ENCODE measurements around the gene RADX. TPM values are rescaled to one million over a fixed set of nuclear protein-coding genes. Genes with fewer than 3 reads are reported as not detected.
"Not testable (repeated sequence)": the region's sequence is repeated elsewhere in the genome, so short reads cannot be mapped to it uniquely, and the experiment has no call there.

The RADX gene
- total and polyA plus RNA-seq, 2 donors (not counting 3 experiments of a cell fraction or from before 2014, with no cell fraction given) = 0.12 TPM; not detected in 1

DNA sequence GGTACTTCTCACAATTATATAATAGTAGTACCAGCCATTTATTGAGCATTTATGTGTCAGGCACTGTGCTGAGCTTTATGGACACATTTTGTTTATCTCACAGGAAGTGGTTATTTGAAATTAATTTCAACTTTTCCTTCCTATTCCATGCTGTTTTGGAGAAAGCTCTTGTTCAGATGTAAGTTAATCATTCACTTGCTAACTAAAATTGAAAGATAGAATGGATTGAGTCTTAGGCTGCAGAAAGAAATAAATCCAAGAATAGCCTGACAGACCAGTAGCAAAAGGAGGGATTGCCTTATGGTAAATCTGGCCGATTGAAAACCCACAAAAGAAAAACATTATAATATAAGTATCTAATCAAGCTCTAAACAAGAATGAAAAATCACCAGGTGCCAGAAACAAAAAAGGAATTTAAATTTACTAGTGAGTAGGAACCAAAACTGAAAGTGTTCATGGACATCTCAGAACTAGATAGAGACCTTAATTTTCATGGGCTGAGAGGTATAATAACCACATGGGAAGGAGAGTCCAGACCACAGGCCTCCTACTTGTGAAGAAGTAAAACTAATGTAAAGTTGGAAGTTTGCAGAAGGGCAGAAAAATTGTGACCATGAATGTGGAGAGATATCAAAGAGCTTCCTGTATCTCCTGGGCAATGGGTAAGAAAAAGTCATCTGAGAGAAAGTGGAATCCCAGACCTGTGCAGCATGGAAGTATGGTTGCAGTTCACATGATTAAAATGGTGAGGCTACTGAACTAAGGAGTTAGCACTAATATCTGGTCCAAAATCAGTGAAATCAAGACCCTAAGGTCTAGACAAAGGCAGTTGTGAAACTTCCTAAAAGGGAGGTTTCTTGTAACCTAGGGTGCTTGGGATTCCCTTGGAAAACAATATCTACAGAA is 38.0 kb downstream of the RADX start:
- dilution Hi-C loops (cut with MboI; ENCODE audit: extremely low pct_ligation_motif_present, low sequenced_read_pairs) (no loop called here), intact Hi-C loops (cut with micrococcal nuclease) (no loop called here)
- CTCF ChIA-PET = interaction anchor here (0.9 kb wide), 1 partner anchor 61 kb away, joined by 3 read pairs; no protein-coding TSS in a partner anchor
- no peak for DNase-seq (ENCODE audit: low read depth, low spot score)
- Histone ChIP-seq H3K9ac (replicated peaks; ENCODE audit: extremely low read depth, insufficient read depth, low read length) (no peak overlapping the region), H3K27me3 (ENCODE audit: control insufficient read depth in 2 of 2, insufficient read depth in 2 of 2, low read length in 2 of 2) (no peaks in the 10 kb centered on the region), H3K36me3 (ENCODE audit: control insufficient read depth in 2 of 2, extremely low read depth in 1 of 2, insufficient read depth in 2 of 2, low read length in 2 of 2) (no peaks in the 10 kb centered on the region), H2AFZ (ENCODE audit: low read depth, low read length) (no peak overlapping the region), H3K4me1 (ENCODE audit: control insufficient read depth, extremely low read depth, insufficient read depth, low read length) (no peaks in the 10 kb centered on the region), H3K27ac (ENCODE audit: insufficient read depth, low read depth, low read length) (no peak overlapping the region), H3K9me3 (replicated peaks; ENCODE audit: control insufficient read depth, insufficient read depth, low read length) (no peaks in the 10 kb centered on the region), H3K79me2 (ENCODE audit: control insufficient read depth, insufficient read depth, low read length) (no peaks in the 10 kb centered on the region), H3K4me3 (replicated peaks in 1 of 3; ENCODE audit: insufficient read depth in 1 of 3, low read depth in 1 of 3, low read length in 3 of 3) (no peak overlapping the region), H3K9me1 (replicated peaks; ENCODE audit: control insufficient read depth, extremely low read depth, insufficient read depth, low read length) (no peaks in the 10 kb centered on the region), H3K4me2 (ENCODE audit: insufficient read depth, low read length) (no peak overlapping the region), H4K20me1 (replicated peaks; ENCODE audit: control insufficient read depth, extremely low read depth, insufficient read depth, low read length) (no peaks in the 10 kb centered on the region)
- TF ChIP-seq POLR2A (IDR thresholded peaks at IDR 0.05; ENCODE audit: low read depth, low read length) = no peak
- TF ChIP-seq GATA2 (IDR thresholded peaks at IDR 0.05; ENCODE audit: insufficient read depth, insufficient read length, low read depth, low read length) = no peak
- TF ChIP-seq FOS (IDR thresholded peaks at IDR 0.05; ENCODE audit: borderline replicate concordance, insufficient read depth, low read length) = no peak
- BruUV-seq (replicated peaks) = no TSS peak
- FAIRE-seq = no peak
- POLR2A ChIA-PET = no interaction called here

DNA sequence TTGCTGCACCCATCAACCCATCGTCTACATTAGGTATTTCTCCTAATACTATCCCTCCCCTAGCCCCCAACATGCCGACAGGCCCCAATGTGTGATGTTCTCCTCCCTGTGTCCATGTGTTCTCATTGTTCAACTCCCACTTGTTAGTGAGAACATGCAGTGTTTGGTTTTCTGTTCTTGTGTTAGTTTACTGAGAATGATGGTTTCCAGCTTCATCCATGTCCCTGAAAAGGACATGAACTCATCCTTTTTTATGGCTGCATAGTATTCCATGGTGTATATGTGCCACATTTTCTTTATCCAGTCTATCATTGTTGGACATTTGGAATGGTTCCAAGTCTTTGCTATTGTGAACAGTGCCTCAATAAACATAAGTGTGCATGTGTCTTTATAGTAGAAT is 41.8 kb downstream of the RADX start:
- dilution Hi-C loops (cut with MboI; ENCODE audit: extremely low pct_ligation_motif_present, low sequenced_read_pairs); H3K9me3 ChIP-seq (replicated peaks; ENCODE audit: control insufficient read depth, insufficient read depth, low read length); H3K9ac ChIP-seq (replicated peaks; ENCODE audit: extremely low read depth, insufficient read depth, low read length); FAIRE-seq; intact Hi-C loops (cut with micrococcal nuclease); H3K4me2 ChIP-seq (ENCODE audit: insufficient read depth, low read length); H2AFZ ChIP-seq (ENCODE audit: low read depth, low read length); H3K79me2 ChIP-seq (ENCODE audit: control insufficient read depth, insufficient read depth, low read length); H3K4me3 ChIP-seq (replicated peaks in 1 of 3; ENCODE audit: insufficient read depth in 1 of 3, low read depth in 1 of 3, low read length in 3 of 3); H3K27me3 ChIP-seq (ENCODE audit: control insufficient read depth in 2 of 2, insufficient read depth in 2 of 2, low read length in 2 of 2); H3K4me1 ChIP-seq (ENCODE audit: control insufficient read depth, extremely low read depth, insufficient read depth, low read length); DNase-seq (ENCODE audit: low read depth, low spot score); H3K9me1 ChIP-seq (replicated peaks; ENCODE audit: control insufficient read depth, extremely low read depth, insufficient read depth, low read length); H3K27ac ChIP-seq (ENCODE audit: insufficient read depth, low read depth, low read length); POLR2A ChIA-PET; H4K20me1 ChIP-seq (replicated peaks; ENCODE audit: control insufficient read depth, extremely low read depth, insufficient read depth, low read length); BruUV-seq (replicated peaks); CTCF ChIA-PET; H3K36me3 ChIP-seq (ENCODE audit: control insufficient read depth in 2 of 2, extremely low read depth in 1 of 2, insufficient read depth in 2 of 2, low read length in 2 of 2): not testable (repeated sequence)

All from endothelial cell of umbilical vein (primary cell).